ENCODE data around the gene MRFAP1L1.

DNA sequence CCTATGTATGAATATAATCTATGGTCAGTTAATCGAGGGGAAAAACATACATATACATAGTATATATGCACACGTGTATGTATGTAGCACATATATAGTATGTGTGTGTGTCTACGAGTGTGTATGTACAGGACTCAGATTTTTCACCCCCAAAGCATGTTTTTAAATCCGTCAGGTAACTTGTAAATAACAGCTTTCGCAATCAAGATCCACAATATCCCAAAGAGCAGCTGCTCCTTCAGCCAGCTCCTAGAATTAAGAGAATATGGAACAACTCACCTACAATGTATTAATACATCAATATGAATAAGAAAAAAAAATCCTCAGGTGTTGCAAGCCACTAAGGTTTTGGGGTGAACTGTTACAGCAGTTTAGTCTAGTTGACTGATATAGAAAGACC is 3.5 kb downstream of the MRFAP1L1 start:
- TF ChIP-seq, protein P1, sequence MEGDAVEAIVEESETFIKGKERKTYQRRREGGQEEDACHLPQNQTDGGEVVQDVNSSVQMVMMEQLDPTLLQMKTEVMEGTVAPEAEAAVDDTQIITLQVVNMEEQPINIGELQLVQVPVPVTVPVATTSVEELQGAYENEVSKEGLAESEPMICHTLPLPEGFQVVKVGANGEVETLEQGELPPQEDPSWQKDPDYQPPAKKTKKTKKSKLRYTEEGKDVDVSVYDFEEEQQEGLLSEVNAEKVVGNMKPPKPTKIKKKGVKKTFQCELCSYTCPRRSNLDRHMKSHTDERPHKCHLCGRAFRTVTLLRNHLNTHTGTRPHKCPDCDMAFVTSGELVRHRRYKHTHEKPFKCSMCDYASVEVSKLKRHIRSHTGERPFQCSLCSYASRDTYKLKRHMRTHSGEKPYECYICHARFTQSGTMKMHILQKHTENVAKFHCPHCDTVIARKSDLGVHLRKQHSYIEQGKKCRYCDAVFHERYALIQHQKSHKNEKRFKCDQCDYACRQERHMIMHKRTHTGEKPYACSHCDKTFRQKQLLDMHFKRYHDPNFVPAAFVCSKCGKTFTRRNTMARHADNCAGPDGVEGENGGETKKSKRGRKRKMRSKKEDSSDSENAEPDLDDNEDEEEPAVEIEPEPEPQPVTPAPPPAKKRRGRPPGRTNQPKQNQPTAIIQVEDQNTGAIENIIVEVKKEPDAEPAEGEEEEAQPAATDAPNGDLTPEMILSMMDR (IDR thresholded peaks at IDR 0.05; ENCODE audit: low read depth, low read length, poor library complexity, severe bottlenecking) = no peak
- no peak for TF ChIP-seq EZH2phosphoT487 (IDR thresholded peaks at IDR 0.05; ENCODE audit: borderline replicate concordance, low read length)

Measured in DOHH2 (cell line).